Naive thymus-derived CD4-positive, alpha-beta T cell (primary cell): ENCODE data around the gene DAAM1. TPM values are rescaled to one million over a fixed set of nuclear protein-coding genes. Genes with fewer than 3 reads are reported as not detected.

Experiments used
- ATAC-seq: fragments of 150-1000 bp; cut with Tn5 transposase; 2 replicates; pipeline ENCODE4 v1.10.0; 2021; ENCODE audit warnings: mild to moderate bottlenecking, moderate library complexity
- CTCF ChIA-PET: fragments of 350-600 bp; sonication (Branson Sonifier 250); formaldehyde crosslinking; loops from one replicate; lab custom pipeline; 2021; ENCODE audit warnings: antibody characterized with exemption; lab: Charles Lee
- POLR2A ChIA-PET: fragments of 350-600 bp; sonication (Branson Sonifier 250); formaldehyde crosslinking; loops from one replicate; lab custom pipeline; 2021; ENCODE audit warnings: antibody characterized with exemption, inconsistent platforms; lab: Charles Lee
- DNase-seq, 9 donors: peaks; one replicate each; pipeline versions ENCODE4 v3.0.0 to v3.0.0-alpha.2; 2020 to 2022; ENCODE audit warnings: mixed read lengths in 1 of 9
- H3K27ac ChIP-seq: one replicate; pipeline ENCODE4 v1.7.0; 2013; ENCODE audit warnings: mild to moderate bottlenecking, low read depth, low read length, moderate library complexity
- H3K27me3 ChIP-seq, 2 donors: one replicate each; pipeline ENCODE4 v1.7.0; 2013; ENCODE audit warnings: low read length in 2 of 2, mild to moderate bottlenecking in 2 of 2, moderate library complexity in 2 of 2; ENCODE audit not compliant: control insufficient read depth in 2 of 2, insufficient read depth in 2 of 2
- H3K36me3 ChIP-seq, 3 experiments: 1 replicate in 2 of 3; 2 replicates in 1 of 3; pipeline ENCODE4 v1.7.0; 2013; ENCODE audit warnings: low read length in 3 of 3, mild to moderate bottlenecking in 3 of 3, moderate library complexity in 1 of 3; ENCODE audit not compliant: insufficient read depth in 3 of 3, control insufficient read depth in 2 of 3
- H3K4me1 ChIP-seq, 2 donors: one replicate each; pipeline ENCODE4 v1.7.0; 2013; ENCODE audit warnings: low read length in 2 of 2, mild to moderate bottlenecking in 2 of 2, moderate library complexity in 1 of 2; ENCODE audit not compliant: control insufficient read depth in 2 of 2, insufficient read depth in 2 of 2
- H3K4me3 ChIP-seq: 2 replicates; pipeline ENCODE4 v1.7.0; 2013; ENCODE audit warnings: mild to moderate bottlenecking, low read length
- H3K9me3 ChIP-seq, 3 experiments: 1 replicate in 2 of 3; 2 replicates in 1 of 3; pipeline ENCODE4 v1.7.0; 2013; ENCODE audit warnings: low read length in 3 of 3; ENCODE audit not compliant: control insufficient read depth in 2 of 3
- H3K27ac Mint-ChIP-seq, 9 donors: one replicate each; pipeline ENCODE4 v1.8.0; 2020 to 2022; ENCODE audit warnings: mixed read lengths in 9 of 9, mild to moderate bottlenecking in 8 of 9, moderate library complexity in 5 of 9, inconsistent platforms in 2 of 9
- H3K27me3 Mint-ChIP-seq, 5 donors: one replicate each; pipeline ENCODE4 v1.8.0; 2021 to 2022; ENCODE audit warnings: mixed read lengths in 5 of 5, mild to moderate bottlenecking in 1 of 5
- H3K36me3 Mint-ChIP-seq, 5 donors: one replicate each; pipeline ENCODE4 v1.8.0; 2020 to 2022; ENCODE audit warnings: mixed read lengths in 5 of 5, mild to moderate bottlenecking in 3 of 5, inconsistent platforms in 1 of 5
- H3K4me1 Mint-ChIP-seq, 7 donors: one replicate each; pipeline ENCODE4 v1.8.0; 2020 to 2022; ENCODE audit warnings: mixed read lengths in 7 of 7, mild to moderate bottlenecking in 3 of 7, inconsistent platforms in 1 of 7
- H3K4me3 Mint-ChIP-seq, 10 donors: one replicate each; pipeline ENCODE4 v1.8.0; 2020 to 2022; ENCODE audit warnings: mild to moderate bottlenecking in 10 of 10, mixed read lengths in 10 of 10, moderate library complexity in 6 of 10, inconsistent platforms in 2 of 10
- H3K9me3 Mint-ChIP-seq, 11 donors: one replicate each; pipeline ENCODE4 v1.8.0; 2020 to 2022; ENCODE audit warnings: mixed read lengths in 11 of 11, mild to moderate bottlenecking in 4 of 11, inconsistent platforms in 1 of 11, moderate library complexity in 1 of 11
- intact Hi-C, 2 donors: fragments of 100-400 bp; cut with micrococcal nuclease; formaldehyde crosslinking; loops; one replicate each; pipeline ENCODE4 v1.15.1; 2023
- polyA plus RNA-seq, 2 donors: library from polyadenylated mRNA; unstranded; fragments of 300-500 nt; fragmentation: Illumina TruSeq; gene quantifications; one replicate each; pipeline ENCODE4 v1.2.3, GENCODE V29; 2021
- total RNA-seq, 6 experiments: library from RNA in 5 of 6; stranded (reverse) in 5 of 6; gene quantifications; 1 replicate in 5 of 6; 2 replicates in 1 of 6; pipeline ENCODE4 v1.2.3 and lab custom pipeline; 2021 to 2026

DAAM1 gene
- total and polyA plus RNA-seq, 7 experiments from 2014 or later: 5.5 to 21.0 (median 10.8) TPM

DNA sequence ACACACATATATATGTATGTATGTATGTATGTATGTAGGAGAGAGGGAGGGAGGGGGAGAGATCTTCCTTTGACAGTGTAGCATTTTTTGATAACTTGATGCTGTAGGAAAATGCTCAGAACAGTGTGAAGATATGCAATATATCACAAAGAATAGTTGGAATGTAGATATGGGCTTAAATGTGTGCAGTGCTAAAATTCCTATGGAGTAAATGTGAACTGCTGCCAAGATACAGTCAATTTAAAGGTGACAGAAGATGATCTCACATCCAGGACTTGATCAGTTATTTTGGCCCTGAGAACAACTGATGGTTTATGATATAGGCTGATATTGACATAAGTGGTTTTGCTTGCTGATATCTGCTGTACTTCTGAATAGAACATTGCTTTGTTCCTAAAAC is 84.2 kb downstream of the DAAM1 start:
- ChIA-PET CTCF (no interaction called here), POLR2A (no interaction called here)
- H3K27ac ChIP-seq: no peak overlapping the region
- Mint-ChIP-seq H3K9me3 (no peaks in the 10 kb centered on the region), H3K27ac (no peak overlapping the region), H3K36me3 (peaks cover 8 to 23% (median 22%) of the 10 kb centered on the region in 5 donors), H3K4me3 (no peak overlapping the region), H3K4me1 (peaks cover 0 to 20% (median 0%) of the 10 kb centered on the region in 7 donors), H3K27me3 (peaks cover 0 to 2% (median 0%) of the 10 kb centered on the region in 5 donors)
- H3K36me3 ChIP-seq: no peaks in the 10 kb centered on the region
- H3K4me1 ChIP-seq: no peaks in the 10 kb centered on the region
- intact Hi-C loops: no loop called here
- H3K4me3 ChIP-seq: no peak overlapping the region
- H3K9me3 ChIP-seq: no peaks in the 10 kb centered on the region
- ATAC-seq (no peak), DNase-seq (no peak)
- no peaks in the 10 kb centered on the region for H3K27me3 ChIP-seq

DNA sequence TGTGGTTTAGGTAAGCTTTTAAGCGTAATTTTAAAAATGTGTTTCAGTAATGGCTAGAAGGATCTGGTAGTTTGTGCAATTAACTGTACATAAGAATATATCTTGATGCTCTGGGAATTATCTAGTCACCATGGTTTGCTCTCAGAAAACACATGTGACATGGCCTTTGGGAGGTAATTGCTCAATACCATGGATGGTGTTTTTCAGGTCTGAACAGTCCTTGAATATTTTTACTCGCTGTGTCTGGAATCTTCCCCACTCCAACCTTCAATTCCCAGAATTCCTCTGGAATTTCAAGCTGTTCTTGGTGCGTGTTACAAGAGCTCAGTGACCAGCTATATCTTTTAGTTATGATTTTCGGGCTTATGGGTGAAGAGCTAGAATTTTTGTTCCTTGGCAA is 85.3 kb downstream of the DAAM1 start:
- H3K27me3 ChIP-seq: no peaks in the 10 kb centered on the region
- POLR2A ChIA-PET: no interaction called here

DNA sequence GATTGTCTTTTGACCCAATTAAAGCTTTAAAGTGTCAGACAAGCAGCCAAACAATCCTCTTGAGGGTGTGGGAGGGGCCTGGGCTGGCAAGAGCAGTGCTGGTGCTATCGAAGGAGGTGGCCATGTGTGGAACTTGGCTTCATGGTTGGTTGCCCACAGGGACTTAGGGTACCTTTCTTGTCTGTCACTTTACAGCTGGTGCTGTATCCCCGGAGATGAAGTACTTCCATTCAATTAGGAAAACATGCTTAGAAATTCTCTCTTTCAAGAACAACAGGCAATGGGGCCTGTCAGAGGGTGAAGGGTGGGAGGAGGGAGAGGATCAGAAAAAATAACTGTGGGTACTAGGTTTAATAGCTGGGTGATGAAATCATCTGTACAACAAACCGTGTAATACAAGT is 86.5 kb downstream of the DAAM1 start:
- CTCF ChIA-PET: no interaction called here
- peaks cover 0 to 21% (median 8%) of the 10 kb centered on the region in 5 donors for H3K36me3 Mint-ChIP-seq
- peaks cover 0 to 2% (median 0%) of the 10 kb centered on the region in 5 donors for H3K27me3 Mint-ChIP-seq
- no peak overlapping the region for H3K4me3 Mint-ChIP-seq
- no peak overlapping the region for H3K4me3 ChIP-seq
- intact Hi-C loops: no loop called here
- POLR2A ChIA-PET: no interaction called here
- no peak for ATAC-seq
- H3K27me3 ChIP-seq: no peaks in the 10 kb centered on the region
- no peak overlapping the region for H3K27ac ChIP-seq
- peak overlapping the region in 1 of 9 donors; percentile 5 for H3K27ac Mint-ChIP-seq
- DNase-seq: no peak
- no peaks in the 10 kb centered on the region for H3K36me3 ChIP-seq
- no peaks in the 10 kb centered on the region for H3K9me3 ChIP-seq
- H3K4me1 Mint-ChIP-seq: peaks cover 0 to 20% (median 0%) of the 10 kb centered on the region in 7 donors
- no peaks in the 10 kb centered on the region for H3K4me1 ChIP-seq
- peaks cover 0 to 5% (median 0%) of the 10 kb centered on the region in 11 donors for H3K9me3 Mint-ChIP-seq

More for the DNA sequence above, 85.3 kb downstream of the DAAM1 start:
- CTCF ChIA-PET: no interaction called here
- Histone ChIP-seq H3K4me1 (no peaks in the 10 kb centered on the region), H3K9me3 (no peaks in the 10 kb centered on the region), H3K4me3 (no peak overlapping the region), H3K27ac (no peak overlapping the region), H3K36me3 (no peaks in the 10 kb centered on the region)
- intact Hi-C loops: no loop called here
- Mint-ChIP-seq H3K27me3 (peaks cover 0 to 2% (median 0%) of the 10 kb centered on the region in 5 donors), H3K4me1 (peaks cover 0 to 20% (median 0%) of the 10 kb centered on the region in 7 donors), H3K36me3 (peaks cover 7 to 19% (median 14%) of the 10 kb centered on the region in 5 donors), H3K4me3 (no peak overlapping the region), H3K9me3 (peaks cover 0 to 1% (median 0%) of the 10 kb centered on the region in 11 donors), H3K27ac (no peak overlapping the region)
- DNase-seq (no peak), ATAC-seq (no peak)

DNA sequence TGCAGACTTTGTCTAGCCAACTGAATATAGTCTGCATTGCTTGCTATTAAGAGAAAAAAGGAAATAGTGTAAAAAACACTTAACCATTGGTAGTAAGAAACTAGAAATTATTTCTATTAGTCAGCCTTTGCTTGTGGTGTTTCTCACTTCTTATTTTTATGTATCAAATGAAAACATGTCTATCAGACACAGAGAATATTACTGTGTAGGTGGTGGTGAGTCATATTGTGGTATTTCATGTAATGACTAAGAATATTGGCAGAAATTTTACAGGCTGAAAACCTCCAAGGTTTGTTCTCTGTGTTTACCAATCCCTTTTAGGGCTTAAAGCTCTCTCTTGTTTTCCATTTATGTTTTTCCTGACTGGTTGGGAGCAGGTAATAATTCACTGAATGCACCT is 87.2 kb downstream of the DAAM1 start:
- POLR2A ChIA-PET: interaction anchor here (0.5 kb wide), 1 partner anchor 9 kb away, joined by 3 read pairs; no protein-coding TSS in a partner anchor
- no peak overlapping the region for H3K4me3 ChIP-seq
- Mint-ChIP-seq H3K4me1 (peaks cover 0 to 20% (median 0%) of the 10 kb centered on the region in 7 donors), H3K4me3 (no peak overlapping the region), H3K9me3 (peaks cover 0 to 5% (median 0%) of the 10 kb centered on the region in 11 donors), H3K27me3 (peaks cover 0 to 2% (median 0%) of the 10 kb centered on the region in 5 donors), H3K36me3 (peaks cover 0 to 27% (median 10%) of the 10 kb centered on the region in 5 donors), H3K27ac (no peak overlapping the region)
- ATAC-seq (peak; percentile 55), DNase-seq (no peak)
- H3K4me1 ChIP-seq: no peaks in the 10 kb centered on the region
- CTCF ChIA-PET: no interaction called here
- no peak overlapping the region for H3K27ac ChIP-seq
- H3K36me3 ChIP-seq: no peaks in the 10 kb centered on the region
- no peaks in the 10 kb centered on the region for H3K9me3 ChIP-seq
- intact Hi-C loops: no loop called here
- no peaks in the 10 kb centered on the region for H3K27me3 ChIP-seq

DNA sequence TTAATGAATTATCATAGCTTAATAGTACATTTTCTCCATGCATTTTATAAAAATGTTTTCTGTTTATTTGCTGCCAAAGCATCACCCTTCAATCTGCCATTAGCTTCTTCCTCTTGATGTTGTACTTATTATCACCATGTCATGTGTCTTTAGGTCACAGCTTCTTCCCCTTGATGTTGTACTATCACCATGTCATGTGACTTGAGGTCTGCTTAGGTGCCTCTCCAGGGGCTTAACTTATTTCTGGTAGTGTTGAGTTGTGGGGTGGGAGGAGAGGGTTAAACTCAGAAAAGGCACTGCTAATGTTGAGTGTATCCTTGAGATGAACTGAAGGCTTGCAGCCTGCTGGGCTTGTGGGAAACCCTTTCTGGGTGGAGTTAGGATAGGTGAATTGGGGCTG is 87.8 kb downstream of the DAAM1 start:
- H3K36me3 ChIP-seq: no peaks in the 10 kb centered on the region
- peaks cover 0 to 2% (median 0%) of the 10 kb centered on the region in 5 donors for H3K27me3 Mint-ChIP-seq
- peaks cover 0 to 5% (median 0%) of the 10 kb centered on the region in 11 donors for H3K9me3 Mint-ChIP-seq
- H3K27me3 ChIP-seq: no peaks in the 10 kb centered on the region
- no peak overlapping the region for H3K27ac ChIP-seq
- H3K4me3 ChIP-seq: no peak overlapping the region
- H3K4me1 Mint-ChIP-seq: peaks cover 0 to 20% (median 0%) of the 10 kb centered on the region in 7 donors
- ChIA-PET CTCF (no interaction called here), POLR2A (interaction anchor here (0.5 kb wide), 1 partner anchor 10 kb away, joined by 3 read pairs; no protein-coding TSS in a partner anchor)
- ATAC-seq (no peak), DNase-seq (no peak)
- H3K4me1 ChIP-seq: no peaks in the 10 kb centered on the region
- no peak overlapping the region for H3K27ac Mint-ChIP-seq
- intact Hi-C loops: no loop called here
- peaks cover 0 to 32% (median 15%) of the 10 kb centered on the region in 5 donors for H3K36me3 Mint-ChIP-seq
- H3K4me3 Mint-ChIP-seq: no peak overlapping the region
- no peaks in the 10 kb centered on the region for H3K9me3 ChIP-seq

DNA sequence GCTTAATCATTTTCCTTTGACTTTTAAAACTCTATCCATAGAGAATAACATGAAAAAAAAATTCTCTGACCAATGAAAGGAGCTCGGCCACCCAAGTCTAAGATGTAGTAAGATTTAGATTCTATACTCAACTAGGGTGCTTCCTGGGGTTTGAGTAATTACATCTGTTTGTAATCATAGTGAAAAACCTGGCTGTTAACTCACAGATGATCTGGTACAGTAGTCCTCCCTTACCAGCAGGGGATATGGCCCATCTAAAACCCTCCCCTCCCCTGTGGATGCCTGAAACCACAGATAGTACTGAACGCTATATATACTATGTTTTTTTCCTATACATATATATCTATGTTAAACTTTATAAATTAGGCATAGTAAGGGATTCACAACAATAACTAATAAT is 89.2 kb downstream of the DAAM1 start:
- H3K4me3 Mint-ChIP-seq: no peak overlapping the region
- H3K27ac Mint-ChIP-seq: no peak overlapping the region
- peaks cover 0 to 2% (median 0%) of the 10 kb centered on the region in 5 donors for H3K27me3 Mint-ChIP-seq
- Histone ChIP-seq H3K27ac (no peak overlapping the region), H3K4me1 (no peaks in the 10 kb centered on the region), H3K9me3 (no peaks in the 10 kb centered on the region), H3K4me3 (no peak overlapping the region), H3K27me3 (no peaks in the 10 kb centered on the region), H3K36me3 (no peaks in the 10 kb centered on the region)
- intact Hi-C loops: no loop called here
- peaks cover 0 to 5% (median 0%) of the 10 kb centered on the region in 11 donors for H3K9me3 Mint-ChIP-seq
- CTCF ChIA-PET: no interaction called here
- no peak for DNase-seq
- H3K4me1 Mint-ChIP-seq: peaks cover 0 to 20% (median 0%) of the 10 kb centered on the region in 7 donors
- ATAC-seq: no peak
- POLR2A ChIA-PET: no interaction called here
- H3K36me3 Mint-ChIP-seq: peaks cover 6 to 44% (median 27%) of the 10 kb centered on the region in 5 donors

DNA sequence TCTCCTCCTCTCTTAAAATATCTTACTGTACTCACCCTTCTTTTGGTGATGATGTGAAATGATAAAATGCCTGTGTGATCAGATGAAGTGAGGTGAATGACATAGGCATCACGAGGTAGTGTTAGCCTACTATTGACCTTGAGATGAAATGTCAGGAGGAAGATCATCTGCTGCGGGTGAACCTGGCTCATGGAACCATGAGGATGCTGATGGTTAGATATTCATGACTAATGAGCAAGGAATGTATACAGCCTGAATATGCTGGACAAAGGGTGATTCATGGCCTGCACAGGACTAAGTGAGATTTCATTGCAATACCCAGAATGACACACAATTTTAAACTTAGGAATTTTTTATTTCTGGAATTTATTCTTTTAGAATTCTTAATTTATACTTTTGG is 89.6 kb downstream of the DAAM1 start:
- CTCF ChIA-PET: interaction anchor here (0.6 kb wide), 1 partner anchor 45 kb away, joined by 3 read pairs; no protein-coding TSS in a partner anchor
- no peak for ATAC-seq

More for the DNA sequence above, 89.6 kb downstream of the DAAM1 start:
- Mint-ChIP-seq H3K27me3 (no peaks in the 10 kb centered on the region), H3K9me3 (peaks cover 0 to 5% (median 0%) of the 10 kb centered on the region in 11 donors), H3K4me1 (peaks cover 0 to 20% (median 0%) of the 10 kb centered on the region in 7 donors), H3K4me3 (no peak overlapping the region), H3K27ac (no peak overlapping the region), H3K36me3 (peaks cover 6 to 48% (median 31%) of the 10 kb centered on the region in 5 donors)
- no peak for DNase-seq
- Histone ChIP-seq H3K4me3 (no peak overlapping the region), H3K9me3 (no peaks in the 10 kb centered on the region), H3K27me3 (no peaks in the 10 kb centered on the region), H3K27ac (no peak overlapping the region), H3K4me1 (no peaks in the 10 kb centered on the region), H3K36me3 (no peaks in the 10 kb centered on the region)
- intact Hi-C loops: no loop called here
- POLR2A ChIA-PET: no interaction called here
